ENCODE results near the gene SACM1L. TPM values are rescaled to one million over a fixed set of nuclear protein-coding genes. Genes with fewer than 3 reads are reported as not detected.

SACM1L gene
- total RNA-seq, 1 experiment from 2014 or later: 31.6 TPM

- ChIA-PET CTCF (interaction anchor here (0.6 kb wide), 1 partner anchor 742 kb away, joined by 3 read pairs; no protein-coding TSS in a partner anchor), POLR2A (interaction anchor here (0.8 kb wide), 1 partner anchor 40 kb away, joined by 3 read pairs; no protein-coding TSS in a partner anchor)
- DNase-seq (ENCODE audit: low read depth, low spot score): no peak
- Histone ChIP-seq H3K36me3 (ENCODE audit: control insufficient read depth, insufficient read depth, low read length) (no peaks in the 10 kb centered on the region), H3K27me3 (ENCODE audit: control insufficient read depth, insufficient read depth, low read length) (no peaks in the 10 kb centered on the region), H3K9me3 (ENCODE audit: control insufficient read depth, insufficient read depth, low read depth, low read length) (no peaks in the 10 kb centered on the region), H3K27ac (ENCODE audit: low read length) (no peak overlapping the region), H3K4me1 (ENCODE audit: control insufficient read depth, insufficient read depth, low read length) (no peaks in the 10 kb centered on the region), H3K4me3 (ENCODE audit: low read depth in 2 of 2, low read length in 2 of 2) (no peak overlapping the region)
- BruUV-seq (replicated peaks): no TSS peak
- in situ Hi-C loops (cut with HindIII; ENCODE audit: low pct_unique_long_range_greater_than_20kb, low sequenced_read_pairs) (no loop called here), intact Hi-C loops (cut with micrococcal nuclease; ENCODE audit: unreplicated experiment) (no loop called here)
- no peak for TF ChIP-seq TCF7L2 (IDR thresholded peaks at IDR 0.05; ENCODE audit: low read depth, low read length)
- no peak for TF ChIP-seq REST (IDR thresholded peaks at IDR 0.05; ENCODE audit: insufficient read depth in 1 of 2, low read depth in 2 of 2, low read length in 1 of 2)
- no peak for TF ChIP-seq CTCF (IDR thresholded peaks at IDR 0.05)
- no peak for TF ChIP-seq POLR2AphosphoS5 (IDR thresholded peaks at IDR 0.05; ENCODE audit: low read depth, low read length)
- no peak for TF ChIP-seq SIN3A (IDR thresholded peaks at IDR 0.05; ENCODE audit: borderline replicate concordance, insufficient read depth, low read depth, low read length)
- no peak for ATAC-seq
These were observed 92.1 kb downstream of the SACM1L start for GRCh38 chr3:45781271-45781670.

- intact Hi-C loops (cut with micrococcal nuclease; ENCODE audit: unreplicated experiment) (no loop called here), in situ Hi-C loops (cut with HindIII; ENCODE audit: low pct_unique_long_range_greater_than_20kb, low sequenced_read_pairs) (no loop called here)
- Histone ChIP-seq H3K4me1 (ENCODE audit: control insufficient read depth, insufficient read depth, low read length) (no peaks in the 10 kb centered on the region), H3K27me3 (ENCODE audit: control insufficient read depth, insufficient read depth, low read length) (no peaks in the 10 kb centered on the region), H3K27ac (ENCODE audit: low read length) (no peak overlapping the region), H3K4me3 (ENCODE audit: low read depth in 2 of 2, low read length in 2 of 2) (no peak overlapping the region), H3K9me3 (ENCODE audit: control insufficient read depth, insufficient read depth, low read depth, low read length) (no peaks in the 10 kb centered on the region), H3K36me3 (ENCODE audit: control insufficient read depth, insufficient read depth, low read length) (no peaks in the 10 kb centered on the region)
- no peak for ATAC-seq
- POLR2A ChIA-PET: interaction anchor here (0.8 kb wide), 1 partner anchor 39 kb away, joined by 3 read pairs; no protein-coding TSS in a partner anchor
- no TSS peak for BruUV-seq (replicated peaks)
- no peak for TF ChIP-seq POLR2AphosphoS5 (IDR thresholded peaks at IDR 0.05; ENCODE audit: low read depth, low read length)
- no peak for TF ChIP-seq SIN3A (IDR thresholded peaks at IDR 0.05; ENCODE audit: borderline replicate concordance, insufficient read depth, low read depth, low read length)
- no peak for TF ChIP-seq TCF7L2 (IDR thresholded peaks at IDR 0.05; ENCODE audit: low read depth, low read length)
- no peak for TF ChIP-seq CTCF (IDR thresholded peaks at IDR 0.05)
- TF ChIP-seq REST (IDR thresholded peaks at IDR 0.05; ENCODE audit: insufficient read depth in 1 of 2, low read depth in 2 of 2, low read length in 1 of 2): no peak
- DNase-seq (ENCODE audit: low read depth, low spot score): no peak
- CTCF ChIA-PET: interaction anchor here (0.6 kb wide), 1 partner anchor 743 kb away, joined by 3 read pairs; no protein-coding TSS in a partner anchor
These were observed 92.6 kb downstream of the SACM1L start for GRCh38 chr3:45781841-45782240.

All from Panc1 (cell line).